ENCODE measurements around the gene AP3D1.

The AP3D1 gene

DNA sequence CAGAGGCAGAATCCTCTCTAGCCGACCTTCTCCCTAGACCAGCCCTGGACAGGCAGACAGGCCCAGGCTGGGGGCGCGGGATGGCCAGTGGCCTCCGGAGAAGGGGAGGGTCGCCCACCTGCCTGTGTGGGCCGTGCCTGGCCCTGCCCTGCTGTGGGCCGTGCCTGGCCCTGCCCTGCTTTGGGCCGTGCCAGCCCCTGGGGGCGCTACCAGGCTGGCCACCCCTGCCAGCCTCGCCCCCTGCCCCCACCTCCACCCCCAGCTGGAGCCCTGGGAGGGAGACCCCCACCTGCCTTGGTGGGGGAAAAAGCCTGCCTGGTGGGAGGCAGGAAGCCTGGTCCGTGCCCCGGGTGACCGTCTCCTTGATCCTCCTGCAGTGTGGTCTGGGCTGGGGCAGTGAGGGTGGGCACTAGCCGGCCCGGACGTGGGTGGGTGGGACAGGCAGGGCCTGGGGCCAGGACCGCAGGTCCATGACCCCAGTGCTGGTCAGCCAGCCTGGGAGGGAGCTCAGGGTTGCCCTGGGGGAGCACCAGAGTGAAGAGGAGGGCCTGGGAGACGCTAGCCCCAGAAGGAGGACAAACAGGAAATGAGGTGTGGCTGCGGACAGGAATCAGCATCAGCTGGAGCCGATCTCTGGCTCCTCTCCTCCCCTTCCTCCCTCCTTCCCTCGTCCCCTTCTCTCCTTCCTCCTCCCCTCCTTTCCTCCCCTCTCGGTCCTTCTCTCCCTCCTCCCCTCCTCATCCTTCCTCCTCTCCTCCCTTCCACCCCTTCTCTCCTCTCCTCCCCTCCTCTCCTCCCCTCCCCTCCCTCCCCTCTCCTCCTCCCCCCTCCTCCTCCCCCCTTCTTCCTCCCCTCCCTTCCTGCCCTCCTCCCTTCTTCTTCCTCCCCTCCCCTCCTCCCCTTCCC lies 95.2 kb downstream of the AP3D1 start:
- H3K4me1 ChIP-seq (ENCODE audit: control insufficient read depth, insufficient read depth, low read depth, low read length): peaks cover 58% of the 10 kb centered on the region
- WGBS: 45% methylated on average over 18 of the region's 22 CpGs
- H3K9ac ChIP-seq (ENCODE audit: low read length): peak overlapping the region; percentile 78

GRCh38 chr19:2054763-2055162 lies 96.6 kb downstream of the AP3D1 start:
- DNase-seq: no peak
- Histone ChIP-seq H4K91ac (ENCODE audit: low read length) (peak overlapping the region; percentile 73), H3K27me3 (ENCODE audit: control insufficient read depth in 1 of 2, insufficient read depth in 1 of 2, low read length in 2 of 2) (no peaks in the 10 kb centered on the region), H3K79me1 (replicated peaks; ENCODE audit: low read length, poor library complexity, severe bottlenecking) (no peaks in the 10 kb centered on the region), H3K9ac (ENCODE audit: low read length) (no peak overlapping the region), H2BK12ac (ENCODE audit: low read length in 2 of 2) (peak overlapping the region; percentile 63 to 76), H3K14ac (ENCODE audit: low read length in 2 of 2) (no peak overlapping the region), H4K8ac (ENCODE audit: low read length) (no peak overlapping the region), H3K4me1 (ENCODE audit: control insufficient read depth, insufficient read depth, low read depth, low read length) (peaks cover 51% of the 10 kb centered on the region), H3K9me3 (ENCODE audit: control insufficient read depth, low read length) (no peaks in the 10 kb centered on the region), H2BK15ac (ENCODE audit: low read depth, poor library complexity, severe bottlenecking) (no peak overlapping the region), H2AFZ (ENCODE audit: low read depth, low read length) (no peak overlapping the region), H3K27ac (ENCODE audit: low read length, poor library complexity, severe bottlenecking) (no peak overlapping the region), H2BK5ac (ENCODE audit: low read depth, low read length, poor library complexity, severe bottlenecking) (no peak overlapping the region), H3K23ac (ENCODE audit: low read length in 2 of 2) (no peak overlapping the region), H3K4ac (ENCODE audit: low read depth in 1 of 2, low read length in 2 of 2) (peak overlapping the region; percentile 15 to 49), H2BK120ac (ENCODE audit: low read depth, low read length) (no peak overlapping the region), H3K36me3 (ENCODE audit: control insufficient read depth in 1 of 2, insufficient read depth in 2 of 2, low read depth in 1 of 2, low read length in 2 of 2) (no peaks in the 10 kb centered on the region), H3K4me2 (ENCODE audit: low read length, poor library complexity, severe bottlenecking) (no peak overlapping the region), H3K4me3 (ENCODE audit: insufficient read depth in 1 of 2, low read depth in 1 of 2, low read length in 2 of 2) (no peak overlapping the region), H2AK5ac (ENCODE audit: low read length, severe bottlenecking) (peak overlapping the region; percentile 44), H3K18ac (ENCODE audit: low read depth in 1 of 2, low read length in 2 of 2) (peak overlapping the region; percentile 23 to 60)
- WGBS: 87% methylated on average over 7 of the region's 8 CpGs

More for the DNA sequence above, 95.2 kb downstream of the AP3D1 start:
- H2AK5ac ChIP-seq (ENCODE audit: low read length, severe bottlenecking): peak overlapping the region; percentile 85
- no peaks in the 10 kb centered on the region for H3K36me3 ChIP-seq (ENCODE audit: control insufficient read depth in 1 of 2, insufficient read depth in 2 of 2, low read depth in 1 of 2, low read length in 2 of 2)
- peak overlapping the region; percentile 80 for H2BK120ac ChIP-seq (ENCODE audit: low read depth, low read length)
- H3K18ac ChIP-seq (ENCODE audit: low read depth in 1 of 2, low read length in 2 of 2): peak overlapping the region; percentile 92 to 95
- H2BK12ac ChIP-seq (ENCODE audit: low read length in 2 of 2): peak overlapping the region; percentile 70 to 96
- H3K27me3 ChIP-seq (ENCODE audit: control insufficient read depth in 1 of 2, insufficient read depth in 1 of 2, low read length in 2 of 2): no peaks in the 10 kb centered on the region
- H2BK15ac ChIP-seq (ENCODE audit: low read depth, poor library complexity, severe bottlenecking): peak overlapping the region; percentile 92
- H3K23ac ChIP-seq (ENCODE audit: low read length in 2 of 2): peak overlapping the region in 1 of 2 experiments; percentile 40
- peak overlapping the region; percentile 0 for H3K27ac ChIP-seq (ENCODE audit: low read length, poor library complexity, severe bottlenecking)
- H3K14ac ChIP-seq (ENCODE audit: low read length in 2 of 2): peak overlapping the region in 1 of 2 experiments; percentile 93
- H4K91ac ChIP-seq (ENCODE audit: low read length): peak overlapping the region; percentile 98
- no peaks in the 10 kb centered on the region for H3K9me3 ChIP-seq (ENCODE audit: control insufficient read depth, low read length)
- peak overlapping the region; percentile 99 for H4K8ac ChIP-seq (ENCODE audit: low read length)
- peak; percentile 58 for DNase-seq
- no peak overlapping the region for H2AFZ ChIP-seq (ENCODE audit: low read depth, low read length)
- peak overlapping the region; percentile 60 for H3K4me2 ChIP-seq (ENCODE audit: low read length, poor library complexity, severe bottlenecking)
- H2BK5ac ChIP-seq (ENCODE audit: low read depth, low read length, poor library complexity, severe bottlenecking): peak overlapping the region; percentile 66
- H3K4me3 ChIP-seq (ENCODE audit: insufficient read depth in 1 of 2, low read depth in 1 of 2, low read length in 2 of 2): peak overlapping the region in 1 of 2 experiments; percentile 67
- H3K4ac ChIP-seq (ENCODE audit: low read depth in 1 of 2, low read length in 2 of 2): peak overlapping the region; percentile 91 to 93
- no peaks in the 10 kb centered on the region for H3K79me1 ChIP-seq (replicated peaks; ENCODE audit: low read length, poor library complexity, severe bottlenecking)

GRCh38 chr19:2053601-2054389 lies 97.6 kb downstream of the AP3D1 start:
- no peak overlapping the region for H2BK120ac ChIP-seq (ENCODE audit: low read depth, low read length)
- 93% methylated on average over 24 of the region's 24 CpGs for WGBS

More at GRCh38 chr19:2053601-2054389, 97.6 kb downstream of the AP3D1 start:
- no peaks in the 10 kb centered on the region for H3K79me1 ChIP-seq (replicated peaks; ENCODE audit: low read length, poor library complexity, severe bottlenecking)
- H3K9ac ChIP-seq (ENCODE audit: low read length): no peak overlapping the region
- H2BK12ac ChIP-seq (ENCODE audit: low read length in 2 of 2): peak overlapping the region in 1 of 2 experiments; percentile 19
- peak overlapping the region in 1 of 2 experiments; percentile 3 for H3K18ac ChIP-seq (ENCODE audit: low read depth in 1 of 2, low read length in 2 of 2)
- peaks cover 5 to 6% of the 10 kb centered on the region in 2 experiments for H3K36me3 ChIP-seq (ENCODE audit: control insufficient read depth in 1 of 2, insufficient read depth in 2 of 2, low read depth in 1 of 2, low read length in 2 of 2)
- H2BK5ac ChIP-seq (ENCODE audit: low read depth, low read length, poor library complexity, severe bottlenecking): no peak overlapping the region
- no peak overlapping the region for H3K23ac ChIP-seq (ENCODE audit: low read length in 2 of 2)
- H3K27ac ChIP-seq (ENCODE audit: low read length, poor library complexity, severe bottlenecking): no peak overlapping the region
- H3K14ac ChIP-seq (ENCODE audit: low read length in 2 of 2): no peak overlapping the region
- DNase-seq: no peak
- H3K9me3 ChIP-seq (ENCODE audit: control insufficient read depth, low read length): no peaks in the 10 kb centered on the region
- no peak overlapping the region for H4K91ac ChIP-seq (ENCODE audit: low read length)
- H3K4me3 ChIP-seq (ENCODE audit: insufficient read depth in 1 of 2, low read depth in 1 of 2, low read length in 2 of 2): no peak overlapping the region
- H3K27me3 ChIP-seq (ENCODE audit: control insufficient read depth in 1 of 2, insufficient read depth in 1 of 2, low read length in 2 of 2): no peaks in the 10 kb centered on the region
- no peak overlapping the region for H2AFZ ChIP-seq (ENCODE audit: low read depth, low read length)
- H3K4ac ChIP-seq (ENCODE audit: low read depth in 1 of 2, low read length in 2 of 2): no peak overlapping the region
- no peak overlapping the region for H3K4me2 ChIP-seq (ENCODE audit: low read length, poor library complexity, severe bottlenecking)
- H2BK15ac ChIP-seq (ENCODE audit: low read depth, poor library complexity, severe bottlenecking): peak overlapping the region; percentile 17
- no peak overlapping the region for H2AK5ac ChIP-seq (ENCODE audit: low read length, severe bottlenecking)
- H3K4me1 ChIP-seq (ENCODE audit: control insufficient read depth, insufficient read depth, low read depth, low read length): peaks cover 51% of the 10 kb centered on the region
- H4K8ac ChIP-seq (ENCODE audit: low read length): no peak overlapping the region
